HG03039 (cell line): ENCODE measurements around the gene MAP1B.

ENCODE experiments used
- ATAC-seq: cut with Tn5 transposase; IDR thresholded peaks from one replicate; pipeline ENCODE4 v1.9.1; 2021; ENCODE audit warnings: mild to moderate bottlenecking, moderate library complexity; ENCODE audit not compliant: unreplicated experiment

MAP1B gene

GRCh38 chr5:72244862-72245371, 137.6 kb downstream of the MAP1B start:
- no peak for ATAC-seq

- no peak for ATAC-seq
Observed at GRCh38 chr5:72245546-72245945, 138.3 kb downstream of the MAP1B start.

DNA sequence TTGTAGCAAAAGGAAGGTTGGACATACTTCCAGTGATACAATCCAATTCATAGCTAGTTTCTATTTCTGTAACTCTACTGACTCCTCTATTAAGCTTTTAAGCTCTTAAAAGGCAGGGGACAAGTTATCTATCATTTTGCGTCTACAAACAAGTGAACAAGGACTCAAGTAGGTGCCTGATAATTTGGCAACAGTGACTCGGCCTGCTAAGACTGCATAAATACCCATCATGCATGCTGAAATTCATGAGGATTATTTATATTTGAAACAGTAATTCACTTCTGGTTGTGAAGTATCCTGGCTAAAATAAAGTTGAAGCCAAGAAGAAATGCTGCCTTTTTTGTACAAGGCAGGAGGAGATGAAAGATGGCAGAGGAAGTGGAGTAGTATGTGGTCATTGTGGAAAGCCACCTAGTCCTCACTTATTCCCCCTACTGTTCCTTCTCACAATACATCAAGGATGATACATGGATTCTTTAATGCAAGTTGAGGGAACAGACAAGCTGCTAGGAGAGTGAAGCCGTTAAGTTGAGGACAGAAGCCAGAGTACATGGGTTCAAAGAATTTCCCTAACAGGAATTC, 138.8 kb downstream of the MAP1B start:
- no peak for ATAC-seq

- no peak for ATAC-seq
Observed at GRCh38 chr5:72246954-72247442, 139.7 kb downstream of the MAP1B start.

GRCh38 chr5:72248410-72248981, 141.2 kb downstream of the MAP1B start:
- no peak for ATAC-seq

DNA sequence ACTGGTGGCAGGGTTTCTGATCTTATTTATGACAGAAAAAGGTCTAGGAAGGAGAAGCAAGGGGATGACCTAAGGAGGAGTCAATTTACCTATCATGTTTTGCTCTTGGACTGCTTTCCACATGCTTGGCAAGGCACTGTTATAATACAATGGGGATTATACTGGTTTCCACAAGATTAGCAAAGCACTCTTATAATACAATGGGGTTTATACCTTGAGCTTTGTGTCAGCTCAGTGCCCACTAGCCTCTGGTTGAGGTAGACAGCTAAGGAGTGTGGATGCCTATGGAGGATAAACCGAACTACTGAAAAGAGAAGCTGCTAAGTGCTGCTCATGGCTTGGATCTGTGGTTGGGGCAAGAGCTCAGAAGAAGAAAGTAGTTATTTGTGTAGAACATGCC, 144.1 kb downstream of the MAP1B start:
- no peak for ATAC-seq

GRCh38 chr5:72252008-72252407, 144.7 kb downstream of the MAP1B start:
- no peak for ATAC-seq

DNA sequence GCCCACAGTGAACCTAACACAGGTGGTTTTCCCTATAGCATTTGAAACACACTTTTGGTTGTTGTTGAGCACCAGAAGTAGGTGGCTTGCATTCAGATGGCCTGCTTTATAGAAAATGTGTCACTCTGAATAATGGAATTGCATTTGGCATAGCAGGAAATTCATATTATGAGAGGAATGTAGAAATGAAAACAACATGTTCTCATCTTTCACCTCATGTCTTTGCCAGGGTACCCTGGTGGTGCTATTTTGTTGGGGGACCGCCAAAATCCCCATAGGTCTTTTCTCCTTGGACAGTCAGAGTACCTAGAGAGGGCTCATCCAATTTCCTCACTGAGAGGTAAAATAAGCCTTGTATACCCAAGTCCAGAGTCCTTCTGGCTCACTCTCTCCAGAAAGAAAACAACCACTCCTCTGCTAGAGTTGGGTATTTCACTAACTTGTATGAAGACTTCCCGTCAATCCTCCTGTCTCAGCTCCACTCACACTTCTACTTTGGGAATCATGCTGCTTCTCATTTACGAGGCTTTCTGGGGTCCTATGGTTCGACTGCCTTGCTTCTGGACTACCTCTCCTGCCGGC, 145.4 kb downstream of the MAP1B start:
- no peak for ATAC-seq

GRCh38 chr5:72255237-72255636, 148.0 kb downstream of the MAP1B start:
- ATAC-seq: no peak

GRCh38 chr5:72255670-72256069, 148.4 kb downstream of the MAP1B start:
- no peak for ATAC-seq

DNA sequence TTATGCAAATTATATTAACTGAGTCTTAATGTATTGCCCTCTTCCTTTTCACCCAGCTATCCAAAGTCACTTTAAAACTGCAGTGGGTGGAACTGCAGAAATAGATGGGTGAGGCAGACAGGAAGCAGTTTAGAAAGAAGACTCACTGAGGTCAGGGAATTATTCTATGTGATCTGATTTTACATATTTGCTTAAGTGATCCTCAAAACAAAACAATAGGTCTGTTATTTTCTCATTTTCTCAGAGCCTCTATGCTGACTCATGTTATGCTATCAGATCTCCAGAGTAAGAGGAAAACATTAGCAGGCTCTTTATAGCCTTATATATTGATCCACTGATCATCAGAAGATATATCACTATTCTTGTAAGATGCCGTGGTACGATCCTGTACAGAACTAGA, 149.3 kb downstream of the MAP1B start:
- ATAC-seq: no peak
